ENCODE results near the gene UST. TPM values are rescaled to one million over a fixed set of nuclear protein-coding genes. Genes with fewer than 3 reads are reported as not detected.

The UST gene
- total RNA-seq, 2 experiments from 2014 or later: 1.4 to 4.1 TPM

DNA sequence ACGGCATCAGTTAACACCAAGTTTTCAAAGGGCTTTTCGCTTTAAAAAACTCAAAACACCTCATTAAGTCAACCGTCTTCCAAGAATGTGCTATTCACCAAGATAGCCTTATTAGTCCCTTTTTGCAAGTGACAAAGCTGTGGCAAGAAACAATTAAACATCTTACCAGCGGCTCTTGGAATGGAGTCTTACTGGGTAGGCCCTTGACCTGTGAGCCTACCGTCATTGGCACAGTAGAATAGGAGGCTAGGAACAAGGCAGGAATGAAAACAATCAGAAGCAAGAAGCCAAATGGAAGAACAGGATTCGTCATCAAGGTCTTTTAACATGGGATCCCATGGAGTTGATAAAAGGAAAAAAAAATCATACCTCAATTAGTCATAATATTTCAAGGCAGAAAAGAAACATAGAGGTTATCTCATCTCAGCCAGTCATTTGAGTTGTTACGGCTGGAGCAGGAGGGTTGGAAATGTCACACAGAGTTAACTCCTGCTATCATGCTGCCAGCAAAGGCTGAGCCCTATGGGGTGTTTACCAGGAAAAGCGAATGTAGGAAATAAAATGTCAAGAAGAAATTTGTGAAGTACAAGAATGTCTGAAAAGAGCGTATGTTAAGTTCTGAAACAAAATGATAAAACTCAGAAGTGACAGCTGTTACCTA is 236.4 kb downstream of the UST start:
- TF ChIP-seq, protein P1, sequence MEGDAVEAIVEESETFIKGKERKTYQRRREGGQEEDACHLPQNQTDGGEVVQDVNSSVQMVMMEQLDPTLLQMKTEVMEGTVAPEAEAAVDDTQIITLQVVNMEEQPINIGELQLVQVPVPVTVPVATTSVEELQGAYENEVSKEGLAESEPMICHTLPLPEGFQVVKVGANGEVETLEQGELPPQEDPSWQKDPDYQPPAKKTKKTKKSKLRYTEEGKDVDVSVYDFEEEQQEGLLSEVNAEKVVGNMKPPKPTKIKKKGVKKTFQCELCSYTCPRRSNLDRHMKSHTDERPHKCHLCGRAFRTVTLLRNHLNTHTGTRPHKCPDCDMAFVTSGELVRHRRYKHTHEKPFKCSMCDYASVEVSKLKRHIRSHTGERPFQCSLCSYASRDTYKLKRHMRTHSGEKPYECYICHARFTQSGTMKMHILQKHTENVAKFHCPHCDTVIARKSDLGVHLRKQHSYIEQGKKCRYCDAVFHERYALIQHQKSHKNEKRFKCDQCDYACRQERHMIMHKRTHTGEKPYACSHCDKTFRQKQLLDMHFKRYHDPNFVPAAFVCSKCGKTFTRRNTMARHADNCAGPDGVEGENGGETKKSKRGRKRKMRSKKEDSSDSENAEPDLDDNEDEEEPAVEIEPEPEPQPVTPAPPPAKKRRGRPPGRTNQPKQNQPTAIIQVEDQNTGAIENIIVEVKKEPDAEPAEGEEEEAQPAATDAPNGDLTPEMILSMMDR (conservative IDR thresholded peaks at IDR 0.05; ENCODE audit: low read length): no peak
- no peak for TF ChIP-seq EZH2phosphoT487 (IDR thresholded peaks at IDR 0.05; ENCODE audit: borderline replicate concordance, low read depth, low read length)
- no peaks in the 10 kb centered on the region for H3K79me2 ChIP-seq (ENCODE audit: insufficient read depth, low read depth, low read length)
- no peak overlapping the region for H3K27ac ChIP-seq (ENCODE audit: low read depth, low read length, poor library complexity, severe bottlenecking)
- no peak for DNase-seq (ENCODE audit: low spot score)
- no peaks in the 10 kb centered on the region for H4K20me1 ChIP-seq (ENCODE audit: insufficient read depth, low read length)
- CTCF ChIA-PET (ENCODE audit: unreplicated experiment): no interaction called here
- BruUV-seq (replicated peaks): no TSS peak
- no peaks in the 10 kb centered on the region for H3K36me3 ChIP-seq (ENCODE audit: insufficient read depth, low read length)
- POLR2A ChIA-PET: no interaction called here
- H3K4me1 ChIP-seq (ENCODE audit: insufficient read depth, low read length, poor library complexity, severe bottlenecking): no peaks in the 10 kb centered on the region
- no peak overlapping the region for H2AFZ ChIP-seq (ENCODE audit: low read length)
- no peak overlapping the region for H3K4me2 ChIP-seq (ENCODE audit: low read length)
- no peaks in the 10 kb centered on the region for H3K9me2 ChIP-seq (ENCODE audit: insufficient read depth, low read length)
- H3K4me3 ChIP-seq (ENCODE audit: low read depth, low read length, poor library complexity, severe bottlenecking): no peak overlapping the region
- no peaks in the 10 kb centered on the region for H3K9me3 ChIP-seq (ENCODE audit: low read length)
- intact Hi-C loops (cut with micrococcal nuclease; ENCODE audit: unreplicated experiment): no loop called here

GRCh38 chr6:148983966-148984365 is 237.1 kb downstream of the UST start:
- ChIA-PET POLR2A (no interaction called here), CTCF (ENCODE audit: unreplicated experiment) (no interaction called here)
- intact Hi-C loops (cut with micrococcal nuclease; ENCODE audit: unreplicated experiment): no loop called here
- BruUV-seq (replicated peaks): no TSS peak
- H3K9me3 ChIP-seq (ENCODE audit: low read length): no peaks in the 10 kb centered on the region
- no peak for DNase-seq (ENCODE audit: low spot score)
- TF ChIP-seq, protein P1 (conservative IDR thresholded peaks at IDR 0.05; ENCODE audit: low read length): no peak
- TF ChIP-seq EZH2phosphoT487 (IDR thresholded peaks at IDR 0.05; ENCODE audit: borderline replicate concordance, low read depth, low read length): no peak
- no peak overlapping the region for H2AFZ ChIP-seq (ENCODE audit: low read length)
- no peaks in the 10 kb centered on the region for H3K79me2 ChIP-seq (ENCODE audit: insufficient read depth, low read depth, low read length)
- no peaks in the 10 kb centered on the region for H3K36me3 ChIP-seq (ENCODE audit: insufficient read depth, low read length)
- H4K20me1 ChIP-seq (ENCODE audit: insufficient read depth, low read length): no peaks in the 10 kb centered on the region
- no peaks in the 10 kb centered on the region for H3K9me2 ChIP-seq (ENCODE audit: insufficient read depth, low read length)
- no peaks in the 10 kb centered on the region for H3K4me1 ChIP-seq (ENCODE audit: insufficient read depth, low read length, poor library complexity, severe bottlenecking)
- H3K4me3 ChIP-seq (ENCODE audit: low read depth, low read length, poor library complexity, severe bottlenecking): no peak overlapping the region
- no peak overlapping the region for H3K4me2 ChIP-seq (ENCODE audit: low read length)
- no peak overlapping the region for H3K27ac ChIP-seq (ENCODE audit: low read depth, low read length, poor library complexity, severe bottlenecking)

DNA sequence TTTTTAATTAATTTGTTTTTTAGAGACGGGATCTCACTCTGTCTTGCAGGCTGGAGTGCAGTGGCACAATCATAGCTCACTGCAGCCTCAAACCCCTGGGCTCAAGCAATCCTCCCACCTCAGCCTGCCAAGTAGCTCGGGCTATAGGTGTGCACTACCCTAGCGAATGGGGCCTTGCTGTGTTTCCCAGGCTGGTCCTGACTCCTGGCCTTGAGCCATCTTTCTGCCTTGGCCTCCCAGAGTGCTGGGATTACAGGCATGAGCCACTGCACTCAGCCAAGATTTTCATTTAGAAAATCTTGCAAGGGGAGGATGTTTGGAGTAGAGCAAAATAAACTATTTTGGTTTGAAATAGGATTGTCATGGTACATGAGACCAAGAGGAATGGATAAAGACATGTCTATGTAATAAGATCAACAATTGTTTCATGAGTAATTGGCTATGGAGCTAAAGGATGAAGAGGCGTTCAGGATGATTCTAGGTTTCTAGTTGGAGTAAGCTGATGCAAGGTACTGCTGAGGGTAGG is 237.8 kb downstream of the UST start:
- Histone ChIP-seq H3K36me3 (ENCODE audit: insufficient read depth, low read length) (no peaks in the 10 kb centered on the region), H3K4me3 (ENCODE audit: low read depth, low read length, poor library complexity, severe bottlenecking) (no peak overlapping the region), H3K4me2 (ENCODE audit: low read length) (no peak overlapping the region), H3K9me3 (ENCODE audit: low read length) (no peaks in the 10 kb centered on the region), H3K4me1 (ENCODE audit: insufficient read depth, low read length, poor library complexity, severe bottlenecking) (no peaks in the 10 kb centered on the region), H4K20me1 (ENCODE audit: insufficient read depth, low read length) (no peaks in the 10 kb centered on the region), H3K27ac (ENCODE audit: low read depth, low read length, poor library complexity, severe bottlenecking) (no peak overlapping the region), H3K79me2 (ENCODE audit: insufficient read depth, low read depth, low read length) (no peaks in the 10 kb centered on the region), H2AFZ (ENCODE audit: low read length) (no peak overlapping the region), H3K9me2 (ENCODE audit: insufficient read depth, low read length) (no peaks in the 10 kb centered on the region)
- CTCF ChIA-PET (ENCODE audit: unreplicated experiment): no interaction called here
- POLR2A ChIA-PET: interaction anchor here (0.6 kb wide), 1 partner anchor 47 kb away, joined by 3 read pairs; no protein-coding TSS in a partner anchor
- intact Hi-C loops (cut with micrococcal nuclease; ENCODE audit: unreplicated experiment): no loop called here
- TF ChIP-seq, protein P1 (conservative IDR thresholded peaks at IDR 0.05; ENCODE audit: low read length): no peak
- no peak for TF ChIP-seq EZH2phosphoT487 (IDR thresholded peaks at IDR 0.05; ENCODE audit: borderline replicate concordance, low read depth, low read length)
- DNase-seq (ENCODE audit: low spot score): no peak
- no TSS peak for BruUV-seq (replicated peaks)

All from OCI-LY7 (cell line).